Measurements from ENCODE around the gene CCNDBP1.
"Not testable (repeated sequence)": the region's sequence is repeated elsewhere in the genome, so short reads cannot be mapped to it uniquely, and the experiment has no call there.

CCNDBP1 gene

DNA sequence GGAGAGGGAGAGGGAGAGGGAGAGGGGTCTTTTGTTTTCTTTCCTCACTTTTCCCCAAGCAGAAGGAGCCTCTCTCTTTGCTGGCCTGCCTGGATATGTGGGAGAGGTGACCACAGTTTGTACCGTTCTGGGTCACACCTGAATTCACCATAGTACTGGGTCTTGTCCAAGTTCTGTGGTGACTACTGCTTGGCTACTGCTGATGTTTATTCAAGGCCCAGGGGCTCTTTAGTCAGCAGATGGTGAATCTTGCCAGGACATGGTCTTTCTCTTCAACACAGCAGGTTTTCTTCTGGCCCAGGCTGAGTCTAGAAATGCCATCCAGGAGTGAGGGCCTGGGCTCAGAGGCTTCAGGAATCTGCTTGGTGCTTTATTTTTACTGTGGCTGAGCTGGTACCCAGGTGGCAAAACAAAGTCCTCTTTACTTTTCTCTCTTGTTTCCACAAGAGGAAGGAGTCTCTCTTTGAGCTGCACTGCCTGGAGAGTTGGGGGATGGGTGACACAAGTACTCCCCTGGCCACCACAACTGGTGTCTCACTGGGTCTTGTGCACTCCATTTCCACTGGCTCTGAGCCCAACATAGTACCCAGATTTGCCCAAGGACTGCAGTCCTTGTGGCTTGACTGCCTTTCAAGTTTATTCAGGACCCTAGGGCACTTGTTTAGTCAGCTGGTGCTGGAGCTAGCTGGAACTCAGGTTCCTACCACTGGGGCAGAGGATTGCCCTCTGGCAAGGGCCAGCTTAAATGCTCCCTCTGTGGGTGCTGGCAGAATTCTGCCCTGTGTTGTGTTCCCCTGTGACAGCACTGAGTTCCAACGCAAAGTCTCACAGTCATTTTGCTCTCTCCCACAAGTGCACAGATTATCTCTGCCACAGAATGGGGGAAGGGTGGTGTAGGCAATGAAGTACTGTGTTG, 16.8 kb upstream of the CCNDBP1 start:
- TF ChIP-seq Cebpa-rat (IDR thresholded peaks at IDR 0.05), result no peak
- no peak overlapping the region for H3K27ac ChIP-seq
- H3K4me1 ChIP-seq, result no peaks in the 10 kb centered on the region
- no peak overlapping the region for H3K9ac ChIP-seq
- peaks cover 68% of the 10 kb centered on the region for H3K36me3 ChIP-seq
- H3K9me3 ChIP-seq, result peaks cover 28% of the 10 kb centered on the region
- H4K20me1 ChIP-seq, result no peaks in the 10 kb centered on the region
- no peak overlapping the region for H3K4me3 ChIP-seq
- no peak overlapping the region for H3K4me2 ChIP-seq
- H3K27me3 ChIP-seq, result no peaks in the 10 kb centered on the region

DNA sequence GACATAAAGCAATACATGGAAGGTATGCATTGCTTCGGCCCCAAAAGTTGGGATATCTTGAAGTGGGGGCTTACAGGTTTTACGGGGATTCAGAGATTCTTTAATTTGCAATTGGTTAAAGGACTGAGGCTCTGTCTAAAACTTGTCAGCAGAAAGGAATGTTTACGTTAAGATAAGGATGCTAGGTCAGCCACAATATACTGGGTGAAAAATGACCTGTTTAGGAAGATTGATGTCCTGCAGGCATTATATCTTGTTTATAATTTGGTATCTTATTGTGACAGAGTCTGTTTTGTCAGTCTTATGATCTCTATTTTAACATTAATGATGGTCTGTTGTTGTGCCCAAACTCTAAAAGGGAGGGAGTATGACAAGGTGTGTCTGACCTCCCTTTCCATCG, 15.3 kb upstream of the CCNDBP1 start:
- peaks cover 37% of the 10 kb centered on the region for H3K9me3 ChIP-seq
- H3K4me3 ChIP-seq, result no peak overlapping the region
- H3K4me1 ChIP-seq, result no peaks in the 10 kb centered on the region
- H3K27me3 ChIP-seq, result no peaks in the 10 kb centered on the region
- no peak overlapping the region for H3K4me2 ChIP-seq
- no peak for TF ChIP-seq Cebpa-rat (IDR thresholded peaks at IDR 0.05)
- no peaks in the 10 kb centered on the region for H4K20me1 ChIP-seq
- H3K27ac ChIP-seq, result no peak overlapping the region
- no peak overlapping the region for H3K9ac ChIP-seq
- H3K36me3 ChIP-seq, result peaks cover 71% of the 10 kb centered on the region

DNA sequence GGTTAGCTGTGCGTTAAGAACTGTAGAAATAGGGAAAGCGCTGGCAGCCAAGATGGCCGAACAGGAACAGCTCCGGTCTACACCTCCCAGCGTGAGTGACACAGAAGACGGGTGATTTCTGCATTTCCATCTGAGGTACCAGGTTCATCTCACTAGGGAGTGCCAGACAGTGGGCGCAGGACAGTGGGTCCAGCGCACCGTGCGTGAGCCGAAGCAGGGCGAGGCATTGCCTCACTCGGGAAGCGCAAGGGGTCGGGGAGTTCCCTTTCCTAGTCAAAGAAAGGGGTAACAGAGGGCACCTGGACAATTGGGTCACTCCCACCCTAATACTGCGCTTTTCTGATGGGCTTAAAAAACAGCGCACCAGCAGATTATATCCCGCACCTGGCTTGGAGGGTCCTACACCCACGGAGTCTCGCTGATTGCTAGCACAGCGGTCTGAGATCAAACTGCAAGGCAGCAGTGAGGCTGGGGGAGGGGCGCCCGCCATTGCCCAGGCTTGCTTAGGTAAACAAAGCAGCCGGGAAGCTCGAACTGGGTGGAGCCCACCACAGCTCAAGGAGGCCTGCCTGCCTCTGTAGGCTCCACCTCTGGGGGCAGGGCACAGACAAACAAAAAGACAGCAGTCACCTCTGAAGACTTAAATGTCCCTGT, 9.4 kb upstream of the CCNDBP1 start:
- Histone ChIP-seq H3K36me3 (peaks cover 62% of the 10 kb centered on the region), H3K9me3 (peaks cover 46% of the 10 kb centered on the region)
- H3K9ac ChIP-seq, H3K27ac ChIP-seq, H3K4me1 ChIP-seq, H4K20me1 ChIP-seq, H3K27me3 ChIP-seq, H3K4me3 ChIP-seq, H3K4me2 ChIP-seq: not testable (repeated sequence)

DNA sequence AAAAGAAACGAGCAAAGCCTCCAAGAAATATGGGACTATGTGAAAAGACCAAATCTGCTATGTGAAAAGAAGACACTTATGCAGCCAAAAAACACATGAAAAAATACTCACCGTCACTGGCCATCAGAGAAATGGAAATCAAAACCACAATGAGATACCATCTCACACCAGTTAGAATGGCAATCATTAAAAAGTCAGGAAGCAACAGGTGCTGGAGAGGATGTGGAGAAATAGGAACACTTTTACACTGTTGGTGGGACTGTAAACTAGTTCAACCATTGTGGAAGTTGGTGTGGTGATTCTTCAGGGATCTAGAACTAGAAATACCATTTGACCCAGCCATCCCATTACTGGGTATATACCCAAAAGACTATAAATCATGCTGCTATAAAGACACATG, 8.1 kb upstream of the CCNDBP1 start:
- peaks cover 34% of the 10 kb centered on the region for H3K9me3 ChIP-seq
- H3K9ac ChIP-seq, H3K4me2 ChIP-seq, H4K20me1 ChIP-seq, H3K27ac ChIP-seq, H3K27me3 ChIP-seq, H3K4me1 ChIP-seq, H3K4me3 ChIP-seq: not testable (repeated sequence)
- peaks cover 54% of the 10 kb centered on the region for H3K36me3 ChIP-seq

DNA sequence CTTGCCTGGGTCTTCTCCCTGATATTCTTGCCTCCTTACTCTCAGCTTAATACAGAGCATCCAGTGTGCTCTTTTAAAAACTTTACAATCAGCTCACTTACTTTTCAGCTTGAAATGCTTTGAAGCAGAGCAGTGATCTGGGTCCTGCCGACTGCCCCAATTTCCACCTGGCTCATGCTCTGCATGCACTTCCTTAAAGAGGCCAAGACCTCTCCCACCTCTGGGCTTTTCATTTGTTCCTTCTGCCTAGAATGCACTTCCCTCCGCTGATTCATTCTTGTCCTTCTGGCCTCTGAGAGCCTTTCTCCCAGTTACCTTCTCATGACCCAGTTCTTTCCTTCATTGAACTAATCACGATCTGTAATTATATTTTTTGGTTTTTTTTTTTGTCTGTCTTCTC, 1.9 kb upstream of the CCNDBP1 start:
- no peak for TF ChIP-seq Cebpa-rat (IDR thresholded peaks at IDR 0.05)
- H3K9ac ChIP-seq, result no peak overlapping the region
- H3K9me3 ChIP-seq, result no peaks in the 10 kb centered on the region
- H3K36me3 ChIP-seq, result peaks cover 23% of the 10 kb centered on the region
- H3K27me3 ChIP-seq, result no peaks in the 10 kb centered on the region
- H3K27ac ChIP-seq, result no peak overlapping the region
- H3K4me2 ChIP-seq, result no peak overlapping the region
- no peak overlapping the region for H3K4me3 ChIP-seq
- H3K4me1 ChIP-seq, result peaks cover 23% of the 10 kb centered on the region
- peaks cover 15% of the 10 kb centered on the region; the same call in 1 of the 2 replicates for H4K20me1 ChIP-seq

DNA sequence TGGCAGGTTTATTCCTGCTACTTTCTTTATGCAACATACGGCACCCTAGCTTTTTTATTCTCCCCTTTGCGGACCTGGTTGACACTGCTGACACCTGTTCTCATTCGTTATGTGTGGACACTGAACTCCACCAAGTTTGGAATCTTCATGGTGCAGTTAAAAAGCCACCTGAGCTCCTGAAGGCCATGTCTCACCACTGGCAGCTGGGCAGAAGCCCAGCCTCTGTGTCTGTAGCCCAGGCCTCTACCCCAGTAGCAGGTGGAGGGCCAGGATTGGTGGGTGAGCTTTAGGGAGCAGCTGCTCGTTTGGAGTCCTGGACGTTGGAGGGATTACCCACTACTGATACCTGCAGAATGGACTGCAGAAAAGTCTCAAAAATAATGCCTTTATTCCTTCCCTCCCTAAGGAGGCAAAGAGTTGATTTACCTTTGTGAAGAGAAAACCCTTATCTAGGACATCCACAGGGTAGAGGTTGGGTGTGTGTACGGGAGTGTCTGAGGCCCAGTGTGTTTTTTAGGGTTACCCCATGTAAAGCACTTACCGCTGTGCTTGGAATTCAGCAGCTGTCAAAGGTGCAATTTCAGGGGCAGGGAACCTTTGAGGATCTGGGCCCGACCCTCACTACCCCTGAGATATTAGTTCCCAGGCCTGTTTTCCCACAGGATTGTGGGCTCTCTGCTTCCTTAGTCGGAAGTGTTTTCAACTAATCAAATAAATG, 637 bp upstream of the CCNDBP1 start:
- Histone ChIP-seq H3K9me3 (no peaks in the 10 kb centered on the region), H3K27ac (peak overlapping the region; percentile 87; the same call in 1 of the 2 replicates), H4K20me1 (peaks cover 20% of the 10 kb centered on the region; the same call in 1 of the 2 replicates), H3K27me3 (no peaks in the 10 kb centered on the region), H3K4me3 (peak overlapping the region; percentile 82), H3K36me3 (peaks cover 20% of the 10 kb centered on the region), H3K4me2 (peak overlapping the region; percentile 98), H3K9ac (peak overlapping the region; percentile 88; the same call in 1 of the 2 replicates), H3K4me1 (peaks cover 23% of the 10 kb centered on the region)
- no peak for TF ChIP-seq Cebpa-rat (IDR thresholded peaks at IDR 0.05)

DNA sequence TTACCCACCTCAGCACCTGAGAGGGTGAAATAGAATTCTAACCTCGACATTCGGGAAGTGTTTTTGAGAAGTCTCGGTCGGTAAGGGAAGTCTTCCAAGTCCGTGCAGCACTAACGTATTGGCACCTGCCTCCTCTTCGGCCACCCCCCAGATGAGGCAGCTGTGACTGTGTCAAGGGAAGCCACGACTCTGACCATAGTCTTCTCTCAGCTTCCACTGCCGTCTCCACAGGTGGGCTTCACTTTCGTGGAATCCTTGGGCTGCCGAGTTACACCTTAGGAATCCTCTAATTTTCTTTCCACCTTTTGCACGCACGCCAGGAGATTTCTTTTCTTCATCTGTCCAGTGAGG, 775 bp downstream of the CCNDBP1 start:
- Histone ChIP-seq H3K9me3 (no peaks in the 10 kb centered on the region), H3K27ac (peak overlapping the region; percentile 87), H3K27me3 (no peaks in the 10 kb centered on the region), H3K9ac (peak overlapping the region; percentile 88), H3K4me2 (peak overlapping the region; percentile 98), H3K4me3 (peak overlapping the region; percentile 82), H3K4me1 (peaks cover 23% of the 10 kb centered on the region), H3K36me3 (peaks cover 33% of the 10 kb centered on the region), H4K20me1 (peaks cover 20% of the 10 kb centered on the region; the same call in 1 of the 2 replicates)
- TF ChIP-seq Cebpa-rat (IDR thresholded peaks at IDR 0.05), result no peak

DNA sequence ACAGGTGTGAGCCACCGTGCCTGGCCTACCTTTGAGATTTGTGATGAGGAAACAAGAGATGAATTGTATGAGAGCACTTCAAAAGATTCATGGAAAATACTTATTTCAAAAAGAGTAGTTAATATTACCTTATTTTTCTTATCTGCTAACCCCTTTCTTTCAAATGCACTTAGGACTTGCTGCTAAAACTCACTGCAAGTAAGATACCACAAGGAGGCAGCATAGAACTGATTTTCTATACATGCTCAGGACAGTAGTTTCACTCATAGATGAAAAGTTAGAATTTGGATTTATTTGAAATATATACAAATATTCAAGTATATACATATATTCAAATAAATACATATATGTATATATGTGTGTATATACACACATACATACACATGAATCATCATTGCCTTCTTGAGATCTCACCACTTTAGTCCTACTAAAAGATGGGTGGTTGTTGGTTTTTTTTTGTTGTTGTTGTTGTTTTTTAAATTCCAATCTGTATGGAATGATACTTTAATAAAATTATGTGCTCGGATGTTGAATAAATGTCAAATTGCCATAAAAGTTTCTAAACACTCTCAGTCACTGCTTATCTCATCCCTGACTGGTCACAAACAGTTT, 2.4 kb downstream of the CCNDBP1 start:
- H3K36me3 ChIP-seq, result peaks cover 44% of the 10 kb centered on the region
- peaks cover 23% of the 10 kb centered on the region for H3K4me1 ChIP-seq
- no peak for TF ChIP-seq Cebpa-rat (IDR thresholded peaks at IDR 0.05)
- peak overlapping the region; percentile 98 for H3K4me2 ChIP-seq
- no peaks in the 10 kb centered on the region for H3K27me3 ChIP-seq
- H3K9me3 ChIP-seq, result no peaks in the 10 kb centered on the region
- no peak overlapping the region for H3K9ac ChIP-seq
- peaks cover 20% of the 10 kb centered on the region; the same call in 1 of the 2 replicates for H4K20me1 ChIP-seq
- no peak overlapping the region for H3K4me3 ChIP-seq
- H3K27ac ChIP-seq, result no peak overlapping the region

DNA sequence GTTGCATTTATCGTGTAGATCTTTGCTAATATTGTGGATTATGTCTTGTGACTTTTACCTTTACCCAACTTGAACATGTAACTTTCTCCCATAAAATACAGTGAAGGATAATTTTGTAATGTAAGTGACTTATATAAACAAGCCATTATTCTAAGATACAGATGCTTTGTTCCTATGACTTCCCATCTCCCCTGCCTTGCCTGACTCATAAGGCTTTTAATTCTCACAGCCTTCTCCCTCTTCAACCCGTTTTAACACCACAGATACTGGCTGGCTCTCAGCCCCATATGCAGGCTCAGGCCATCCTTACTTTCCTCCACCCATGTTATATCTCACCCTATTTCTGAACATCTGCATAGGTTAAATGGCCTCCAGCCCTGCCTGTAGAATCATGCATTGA, 4.1 kb downstream of the CCNDBP1 start:
- Histone ChIP-seq H3K27ac (no peak overlapping the region), H3K27me3 (no peaks in the 10 kb centered on the region), H4K20me1 (peaks cover 20% of the 10 kb centered on the region; the same call in 1 of the 2 replicates), H3K4me1 (peaks cover 16% of the 10 kb centered on the region), H3K4me2 (no peak overlapping the region), H3K4me3 (no peak overlapping the region), H3K36me3 (peaks cover 54% of the 10 kb centered on the region), H3K9me3 (no peaks in the 10 kb centered on the region), H3K9ac (no peak overlapping the region)
- no peak for TF ChIP-seq Cebpa-rat (IDR thresholded peaks at IDR 0.05)
